Frontal cortex (tissue), 4 donors: ENCODE measurements around the gene MTERF1. TPM values are rescaled to one million over a fixed set of nuclear protein-coding genes. Genes with fewer than 3 reads are reported as not detected.
"Not testable (repeated sequence)": the region's sequence is repeated elsewhere in the genome, so short reads cannot be mapped to it uniquely, and the experiment has no call there.

ENCODE experiments used
- DNase-seq, 2 donors: peaks; one replicate each; pipeline ENCODE4 v3.0.0; 2012; ENCODE audit warnings: low spot score in 2 of 2
- FAIRE-seq: peaks from 2 replicates; lab custom pipeline; 2012; peaks lifted over from hg19 to GRCh38; lab: Jason Lieb, UNC
- total RNA-seq: library from RNA; depleted of rRNA; stranded (reverse); fragments of >200 nt; gene quantifications from one replicate; pipeline ENCODE4 v1.2.3, GENCODE V29; 2014
- donor health status: control.
- donor health status: control.
- donor health status: control.

MTERF1 gene
- total RNA-seq, 1 donor from 2014 or later, result 23.6 TPM

DNA sequence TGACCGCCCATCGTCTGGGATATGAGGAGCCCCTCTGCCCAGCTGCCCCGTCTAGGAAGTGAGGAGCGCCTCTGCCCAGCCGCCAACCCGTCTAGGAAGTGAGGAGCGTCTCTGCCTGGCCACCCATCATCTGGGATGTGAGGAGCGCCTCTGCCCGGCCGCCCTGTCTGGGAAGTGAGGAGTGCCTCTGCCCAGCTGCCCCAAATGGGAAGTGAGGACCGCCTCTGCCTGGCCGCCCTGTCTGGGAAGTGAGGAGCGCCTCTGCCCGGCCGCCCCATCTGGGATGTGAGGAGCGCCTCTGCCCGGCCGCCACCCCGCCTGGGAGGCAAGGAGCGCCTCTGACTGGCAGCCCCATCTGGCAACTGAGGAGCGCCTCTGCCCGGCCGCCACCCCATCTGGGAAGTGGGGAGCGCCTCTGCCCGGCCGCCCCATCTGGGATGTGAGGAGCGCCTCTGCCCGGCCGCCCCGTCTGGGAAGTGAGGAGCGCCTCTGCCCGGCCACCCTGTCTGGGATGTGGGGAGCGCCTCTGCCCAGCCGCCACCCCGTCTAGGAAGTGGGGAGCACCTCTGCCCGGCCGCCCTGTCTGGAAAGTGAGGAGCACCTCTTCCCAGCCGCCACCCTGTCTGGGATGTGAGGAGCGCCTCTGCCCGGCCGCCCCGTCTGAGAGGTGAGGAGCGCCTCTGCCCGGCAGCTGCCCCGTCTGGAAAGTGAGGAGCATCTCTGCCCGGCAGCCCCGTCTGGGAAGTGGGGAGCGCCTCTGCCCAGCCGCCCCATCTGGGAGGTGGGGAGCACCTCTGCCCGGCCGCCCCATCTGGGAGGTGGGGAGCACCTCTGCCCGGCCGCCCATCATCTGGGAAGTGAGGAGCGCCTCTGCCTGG lies 7.1 kb upstream of the MTERF1 start:
- not testable (repeated sequence) for DNase-seq, FAIRE-seq

DNA sequence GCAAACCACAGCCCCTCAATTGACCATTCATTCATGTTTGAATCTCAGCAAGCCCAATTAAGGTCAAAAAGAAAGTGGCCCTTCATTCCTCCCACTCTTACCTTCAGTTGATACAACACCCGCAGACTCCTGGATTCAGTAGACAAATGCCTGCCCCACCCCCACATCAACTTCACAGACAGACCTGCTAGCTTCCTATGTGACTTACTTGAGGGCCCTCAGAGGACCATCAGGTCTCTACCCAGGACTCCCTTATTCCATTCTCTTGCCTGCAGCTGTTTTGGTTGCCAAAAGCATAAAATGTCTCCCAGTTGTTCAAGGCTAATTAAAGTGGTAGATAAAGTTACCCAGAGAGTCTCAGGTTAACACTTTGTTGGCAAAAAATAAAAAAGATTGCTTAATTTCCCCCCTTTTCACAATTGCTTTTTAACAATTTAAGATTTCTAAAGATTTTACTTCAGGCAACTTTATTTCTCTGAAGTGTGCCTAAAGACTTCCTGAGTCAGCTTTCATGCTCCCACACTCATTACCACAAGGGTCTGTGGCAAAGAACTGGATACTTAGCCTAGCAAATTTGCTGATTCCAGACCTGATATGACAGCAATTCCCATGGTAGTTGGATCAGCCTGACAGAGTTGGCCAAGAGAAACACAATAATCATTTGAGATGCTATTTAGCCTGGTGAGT lies 3.3 kb upstream of the MTERF1 start:
- no peak for FAIRE-seq

DNA sequence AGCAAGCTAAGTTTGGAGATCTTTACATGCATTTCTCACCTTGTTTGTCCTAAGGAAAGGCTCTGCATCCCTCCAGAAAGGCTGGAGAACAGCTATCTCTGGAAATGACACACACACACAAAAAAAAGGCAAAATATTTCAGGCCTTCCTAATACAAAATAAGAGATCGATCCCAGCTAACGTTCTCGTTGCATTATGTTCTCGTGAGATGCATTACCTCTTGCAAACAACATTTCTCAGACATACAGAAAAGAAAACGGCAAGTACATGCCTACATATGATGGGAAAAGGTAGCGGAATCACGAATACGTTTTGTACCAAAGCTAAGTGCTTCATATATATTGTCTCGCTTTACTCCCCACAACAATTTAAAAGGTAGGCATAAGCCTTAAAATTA lies 488 bp downstream of the MTERF1 start:
- FAIRE-seq (no peak), DNase-seq (no peak)

More for the DNA sequence above, 3.3 kb upstream of the MTERF1 start:
- no peak for DNase-seq

DNA sequence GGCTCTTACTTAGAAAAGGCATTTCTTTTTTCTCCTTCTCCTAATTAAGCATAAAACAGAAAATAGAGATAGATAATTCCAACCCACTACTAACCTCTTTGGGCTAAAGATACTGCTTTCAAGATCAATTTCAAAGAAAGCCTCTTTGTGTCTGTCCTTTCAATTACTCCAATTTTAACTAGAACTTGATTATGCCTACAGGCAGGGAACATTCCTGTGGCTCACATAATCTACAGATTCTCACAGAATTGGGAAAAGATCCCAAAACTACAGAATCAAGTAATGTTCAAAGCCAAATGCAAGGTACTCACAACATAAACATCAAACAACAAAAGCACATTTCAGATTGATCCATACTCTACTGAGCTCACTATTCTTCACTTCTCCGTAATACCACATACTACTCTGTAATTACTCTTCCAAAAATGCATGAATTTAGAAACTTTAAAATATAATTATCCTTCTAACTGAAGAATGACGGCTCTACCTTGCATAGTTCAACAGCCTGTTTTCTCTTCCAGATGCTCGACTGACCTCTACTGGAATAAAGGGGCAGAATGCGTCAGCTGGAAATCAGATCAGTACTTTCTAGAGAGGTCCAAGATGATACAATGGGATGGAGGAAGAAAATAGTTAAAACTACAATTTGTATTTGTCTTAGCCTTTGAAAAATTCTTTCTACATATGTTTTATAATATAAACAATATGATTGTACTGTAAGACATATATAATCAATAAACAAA lies 3.9 kb downstream of the MTERF1 start:
- no peak for DNase-seq
- FAIRE-seq, result peak; percentile 30

DNA sequence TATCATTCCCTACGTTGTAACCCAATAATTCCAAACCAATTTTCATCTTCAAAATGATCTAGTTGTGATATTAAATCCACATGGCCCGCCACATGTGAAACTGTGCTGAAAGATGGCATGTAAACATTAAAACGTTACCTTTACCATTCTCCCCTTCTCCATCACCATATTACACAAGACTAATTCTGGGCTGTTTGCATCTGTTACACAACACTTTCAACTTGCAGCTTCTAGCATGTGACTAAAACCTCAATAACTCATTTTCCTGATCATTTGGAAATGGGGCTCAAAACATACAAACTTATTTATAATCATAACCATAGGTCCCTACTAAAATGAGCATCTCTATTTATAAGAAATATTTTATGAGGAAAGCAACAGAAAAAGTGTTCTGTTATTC lies 4.7 kb downstream of the MTERF1 start:
- FAIRE-seq (no peak), DNase-seq (no peak)

DNA sequence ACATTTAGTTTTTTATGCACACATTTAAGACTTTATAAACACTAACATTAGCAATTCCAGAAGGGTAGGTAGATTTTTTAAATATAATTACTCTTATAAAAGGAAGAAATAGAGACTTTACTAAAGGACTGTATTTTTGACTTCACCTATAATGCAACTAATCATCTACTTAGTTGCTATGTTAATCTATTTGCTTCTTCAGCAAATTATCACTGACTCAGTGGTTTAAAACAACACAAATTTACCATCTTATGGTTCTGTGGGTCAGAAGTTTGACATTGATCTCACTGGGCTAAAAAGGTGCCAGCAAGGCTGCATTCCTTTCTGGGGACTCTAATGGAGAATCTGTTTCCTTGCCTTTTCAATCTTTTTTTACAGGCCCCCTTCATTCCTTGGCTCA lies 7.6 kb downstream of the MTERF1 start:
- FAIRE-seq, result no peak
- no peak for DNase-seq

DNA sequence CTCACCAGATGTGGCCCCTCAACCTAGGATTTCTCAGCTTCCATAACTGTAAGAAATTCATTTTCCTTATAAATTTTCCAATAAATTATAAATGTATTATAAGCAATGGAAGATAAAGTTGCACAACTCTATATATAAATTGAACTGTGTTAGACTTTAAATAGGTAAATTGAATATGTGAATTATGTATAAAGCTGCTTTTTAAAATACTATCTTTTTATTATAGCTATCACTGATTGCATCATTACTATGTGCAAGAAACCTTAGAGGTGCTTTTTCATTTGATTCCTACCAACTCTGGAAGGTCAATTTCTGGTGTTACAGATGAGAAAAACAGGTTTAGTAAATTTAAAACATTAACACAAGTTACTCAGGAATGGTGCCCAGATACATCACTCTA lies 8.4 kb downstream of the MTERF1 start:
- FAIRE-seq (no peak), DNase-seq (no peak)

DNA sequence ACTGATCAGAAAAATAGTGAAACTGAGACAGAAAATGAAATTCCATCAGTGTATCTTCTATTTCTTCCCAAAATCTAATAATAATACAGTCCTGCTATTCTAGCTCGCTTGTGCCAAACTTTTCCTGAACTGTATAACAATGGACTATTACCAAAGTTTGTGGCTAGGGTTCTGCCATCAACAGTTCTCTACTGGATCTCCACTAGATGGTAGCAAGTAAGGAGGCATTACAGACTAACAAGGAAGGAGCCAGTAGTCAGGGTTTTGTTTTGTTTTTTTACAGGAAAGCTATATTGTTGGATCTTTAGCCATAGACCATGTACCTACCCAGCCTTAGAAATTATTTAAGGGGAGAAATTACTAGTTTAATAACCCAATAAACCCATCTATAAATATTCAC lies 10.8 kb downstream of the MTERF1 start:
- FAIRE-seq, result no peak

DNA sequence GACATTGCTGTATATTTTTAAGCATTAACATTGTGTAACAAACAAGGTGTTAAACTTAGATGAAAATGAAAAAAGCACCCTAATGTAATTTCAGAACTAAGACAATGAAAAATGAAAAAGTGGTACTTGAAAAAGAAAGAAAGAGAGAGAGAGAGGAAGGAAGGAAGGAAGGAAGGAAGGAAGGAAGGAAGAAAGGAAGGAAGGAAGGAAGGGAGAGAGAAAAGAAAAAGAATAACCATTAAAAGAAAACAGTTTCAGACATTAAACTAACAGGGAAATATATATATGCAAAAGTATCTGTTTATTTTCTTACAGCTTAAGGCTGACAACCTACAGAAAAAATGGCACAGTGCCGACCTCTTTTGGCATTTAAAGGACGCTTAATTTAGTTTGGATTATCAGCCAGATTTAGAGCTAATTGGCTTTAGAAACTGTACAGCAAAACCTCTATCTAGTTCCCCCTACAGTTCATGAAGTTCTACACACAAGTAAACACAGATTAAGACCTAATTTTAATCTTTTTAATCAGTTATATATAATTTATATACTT lies 13.8 kb downstream of the MTERF1 start:
- FAIRE-seq (no peak), DNase-seq (no peak)

More for the DNA sequence above, 10.8 kb downstream of the MTERF1 start:
- no peak for DNase-seq

DNA sequence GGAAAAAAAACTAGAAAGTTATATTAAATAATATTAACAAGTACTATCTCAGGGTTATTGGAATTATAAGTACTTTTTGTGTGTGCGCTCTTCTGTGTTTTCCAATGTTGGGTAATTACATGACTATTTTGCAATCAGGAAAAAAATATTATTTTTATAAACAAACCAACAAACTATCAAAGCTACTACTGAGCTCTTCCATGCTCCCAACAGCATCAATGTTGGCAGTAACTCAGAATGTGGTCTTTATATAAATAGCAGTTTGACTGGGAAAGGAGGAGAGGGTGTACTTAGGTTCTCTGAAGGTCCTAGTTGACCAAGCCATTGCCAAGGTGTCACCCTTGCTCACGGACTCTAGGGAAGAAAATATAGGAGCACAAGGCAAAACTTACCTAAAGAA lies 15.0 kb downstream of the MTERF1 start:
- DNase-seq (no peak), FAIRE-seq (no peak)

DNA sequence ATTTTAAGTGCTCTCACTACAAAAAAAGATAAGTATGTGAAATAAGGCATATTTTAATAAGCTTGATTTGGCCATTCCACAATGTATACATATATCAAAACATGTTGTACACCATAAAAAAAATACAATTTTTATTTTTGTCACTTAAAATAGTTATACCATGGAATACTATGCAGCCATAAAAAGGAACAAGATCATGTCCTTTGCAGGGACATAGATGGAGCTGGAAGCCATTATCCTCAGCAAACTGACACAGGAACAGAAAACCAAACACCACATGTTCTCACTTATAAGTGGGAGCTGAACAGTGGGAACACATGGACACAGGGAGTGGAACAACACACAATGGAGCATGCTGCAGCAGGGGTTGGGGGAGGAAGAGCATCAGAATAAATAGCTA lies 15.9 kb downstream of the MTERF1 start:
- FAIRE-seq, DNase-seq: not testable (repeated sequence)

DNA sequence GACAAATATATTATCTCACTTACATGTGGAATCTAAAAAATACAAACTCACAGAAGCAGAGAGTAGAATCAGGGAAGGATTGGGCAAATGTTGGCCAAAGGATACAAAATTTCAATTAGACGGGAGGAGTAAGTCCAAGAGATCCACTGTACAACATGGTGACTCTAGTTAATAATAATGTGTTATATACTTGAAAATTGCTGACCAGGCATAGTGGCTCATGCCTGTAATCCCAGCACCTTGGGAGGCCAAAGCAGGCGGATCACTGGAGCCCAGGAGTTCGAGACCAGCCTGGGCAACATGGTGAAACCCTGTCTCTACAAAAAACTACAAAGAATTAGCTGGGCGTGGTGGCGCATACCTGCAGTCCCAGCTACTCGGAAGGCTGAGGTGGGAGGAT lies 16.4 kb downstream of the MTERF1 start:
- no peak for FAIRE-seq
- no peak for DNase-seq

DNA sequence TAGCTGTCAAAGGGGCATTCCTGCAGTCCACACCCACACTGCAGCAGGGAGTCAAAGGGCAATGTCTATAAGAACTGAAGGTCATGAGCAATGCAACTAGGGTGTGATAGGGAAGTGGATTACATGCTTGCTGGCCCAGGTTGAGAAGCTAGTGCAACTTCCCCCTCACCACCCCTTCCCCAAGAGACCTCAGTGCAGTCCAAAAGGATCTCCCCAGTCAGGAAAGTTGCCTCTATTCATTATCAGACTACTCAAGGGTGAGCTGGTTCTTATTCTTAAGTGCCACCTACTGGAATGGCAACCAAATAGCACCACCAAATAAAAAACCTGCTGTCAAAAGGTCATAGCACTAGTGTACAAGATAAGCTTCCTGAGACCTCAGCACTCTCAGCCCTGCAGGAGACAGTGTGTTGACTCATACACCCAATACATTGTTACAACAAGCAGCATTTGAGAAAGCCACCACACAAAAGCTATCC lies 28.2 kb downstream of the MTERF1 start:
- no peak for FAIRE-seq
- DNase-seq, result no peak

DNA sequence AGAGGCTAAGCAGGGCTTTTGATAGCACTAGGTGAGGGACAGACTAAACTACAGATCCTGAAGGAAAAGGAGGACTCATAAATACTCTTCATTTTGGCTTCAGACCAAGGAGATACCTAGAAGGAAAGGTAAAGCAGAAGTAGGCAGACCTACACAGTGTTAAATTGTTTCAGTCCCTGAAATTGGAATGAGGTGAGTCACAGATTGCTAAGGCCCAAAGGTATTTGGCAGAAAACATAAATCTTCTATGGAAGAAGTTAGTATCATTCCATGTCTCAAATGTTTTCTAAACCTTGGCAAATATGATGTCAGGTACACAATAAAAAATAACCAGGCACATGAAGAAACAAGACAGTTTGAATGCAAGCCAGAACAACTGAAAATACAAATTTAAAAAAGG lies 30.0 kb downstream of the MTERF1 start:
- DNase-seq (no peak), FAIRE-seq (no peak)

DNA sequence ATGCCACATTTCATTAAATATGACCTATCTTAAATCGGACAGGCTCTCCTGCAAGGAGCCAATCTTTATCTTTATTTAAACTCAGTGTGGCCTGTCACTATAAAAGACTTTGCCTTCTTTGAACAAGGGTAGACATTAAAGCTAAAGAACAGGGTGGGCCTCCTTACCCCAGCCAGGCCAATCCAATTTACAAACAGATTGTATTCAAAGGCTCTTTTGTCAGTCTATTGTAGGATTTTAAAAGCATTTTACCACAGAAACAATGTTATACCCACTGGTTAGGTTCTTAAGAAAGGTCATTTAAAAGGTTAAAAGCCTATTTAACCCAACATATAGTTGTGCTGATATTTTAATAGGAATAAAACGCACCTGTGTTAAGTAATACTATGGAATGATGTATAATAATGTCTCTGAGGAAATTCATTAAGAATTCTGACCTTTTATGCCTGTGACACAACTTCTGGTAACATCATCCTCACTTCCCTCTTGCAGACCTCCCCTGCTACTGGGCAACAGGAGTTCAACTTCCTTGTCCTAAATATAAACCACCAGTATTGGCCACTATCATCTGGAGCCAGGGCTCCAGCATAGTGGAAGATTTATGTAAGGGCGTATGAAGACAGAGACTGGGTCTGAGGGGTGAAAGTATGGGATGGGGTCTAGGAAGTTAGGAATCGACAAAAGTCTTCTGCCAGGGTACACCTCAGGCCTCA lies 32.5 kb downstream of the MTERF1 start:
- no peak for FAIRE-seq
- DNase-seq, result no peak

DNA sequence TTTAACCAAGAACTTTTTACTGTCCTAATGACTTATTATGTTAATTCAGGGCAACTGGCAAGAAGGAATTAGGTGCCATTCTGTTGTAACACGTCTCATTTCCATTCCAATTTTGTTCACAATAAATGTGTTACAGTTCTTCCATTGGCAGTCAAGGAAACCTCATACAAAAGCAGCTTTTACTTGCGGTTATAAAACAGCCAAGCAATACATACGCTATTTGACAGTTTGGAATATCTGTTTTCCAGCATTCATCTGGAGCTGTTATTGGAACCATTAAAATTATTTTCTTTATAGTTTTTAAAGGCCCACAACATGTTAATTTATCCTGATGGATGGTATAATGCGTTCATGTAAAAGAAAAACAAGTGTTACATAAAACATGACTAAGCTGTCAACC lies 33.3 kb downstream of the MTERF1 start:
- FAIRE-seq, result no peak
- no peak for DNase-seq

DNA sequence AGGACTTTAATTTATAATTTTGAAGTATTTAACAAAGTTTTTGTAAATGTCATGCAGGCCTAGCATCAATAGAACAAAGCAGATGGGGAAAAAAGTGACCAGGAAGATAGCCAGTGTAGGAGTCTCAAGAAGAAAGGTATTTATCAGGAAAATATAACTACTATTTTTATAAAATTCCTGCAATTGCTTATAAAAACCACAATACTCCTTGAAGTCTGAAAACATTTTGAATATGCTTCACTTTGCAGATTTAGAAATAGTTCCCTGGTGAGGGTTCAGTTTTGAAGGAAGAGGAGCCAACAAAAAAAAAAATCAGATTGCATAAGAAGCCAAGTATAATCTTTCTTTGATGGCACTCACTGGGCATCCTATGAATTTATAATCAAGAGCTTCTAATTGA lies 34.1 kb downstream of the MTERF1 start:
- no peak for FAIRE-seq
- no peak for DNase-seq

DNA sequence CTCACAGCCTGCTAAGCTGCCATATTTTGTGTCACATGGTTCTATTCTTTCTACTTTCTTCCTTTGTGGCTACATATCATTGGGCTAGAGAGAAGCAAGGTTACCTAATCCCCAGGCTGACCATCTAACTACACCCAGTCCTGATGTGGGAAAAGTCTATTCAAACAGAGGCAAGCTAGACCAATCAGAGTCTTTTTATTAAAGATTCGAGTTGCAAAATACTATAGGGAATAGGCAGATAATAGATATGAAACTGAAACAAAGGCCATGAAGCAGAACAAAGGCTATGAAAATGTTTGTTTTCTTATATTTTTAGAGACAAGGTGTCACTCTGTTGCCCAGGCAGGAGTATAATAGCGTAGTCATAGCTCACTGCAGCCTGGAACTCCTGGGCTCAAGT lies 36.7 kb downstream of the MTERF1 start:
- no peak for FAIRE-seq

DNA sequence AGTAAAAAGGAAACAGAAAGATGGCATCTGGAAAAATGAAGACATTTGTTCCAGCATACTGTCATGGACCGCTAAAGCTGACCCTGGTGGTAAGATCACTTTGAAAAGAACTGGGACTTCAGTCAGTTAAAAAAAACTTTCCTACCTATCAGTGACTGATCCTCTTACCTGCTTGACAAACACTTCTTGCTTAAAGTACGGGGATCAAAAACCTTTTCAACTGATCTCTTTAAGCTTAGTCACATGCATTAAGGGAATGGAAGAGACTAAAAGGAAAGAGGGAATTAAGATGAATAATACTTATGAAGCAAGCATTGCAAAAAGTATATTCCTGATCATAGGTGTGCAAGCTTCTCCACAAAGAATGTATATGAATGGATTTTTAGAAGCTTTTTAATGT lies 42.1 kb downstream of the MTERF1 start:
- FAIRE-seq (no peak), DNase-seq (no peak)

More for the DNA sequence above, 36.7 kb downstream of the MTERF1 start:
- DNase-seq, result no peak
